ENCODE data around the gene COL24A1. TPM values are rescaled to one million over a fixed set of nuclear protein-coding genes. Genes with fewer than 3 reads are reported as not detected.

The COL24A1 gene
- total RNA-seq, 1 experiment from 2014 or later: 0.07 TPM

DNA sequence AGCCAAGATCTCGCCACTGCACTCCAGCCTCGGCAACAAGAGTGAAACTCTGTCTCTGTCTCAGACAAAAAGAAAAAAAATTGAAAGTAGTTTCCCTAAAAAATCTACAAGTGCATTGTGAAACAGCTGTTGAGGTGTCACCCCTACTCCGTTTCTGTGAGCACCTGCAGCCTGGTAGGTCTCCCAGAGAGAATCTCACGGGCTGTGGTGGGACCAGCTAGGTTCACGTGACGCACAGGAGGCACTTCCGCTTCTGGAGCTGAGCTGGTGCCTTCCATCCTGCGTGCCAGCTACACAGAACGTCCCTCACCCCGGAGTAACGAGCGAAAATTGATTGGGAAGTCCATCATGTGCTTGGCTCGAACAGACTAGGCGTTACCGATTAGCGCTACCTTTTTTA lies 66.8 kb downstream of the COL24A1 start:
- Histone ChIP-seq H3K9ac (ENCODE audit: low read length) (no peak overlapping the region), H3K4me3 (ENCODE audit: low read length) (no peak overlapping the region), H4K20me1 (ENCODE audit: low read length) (no peaks in the 10 kb centered on the region), H3K9me3 (ENCODE audit: low read length) (no peaks in the 10 kb centered on the region), H3K9me2 (replicated peaks; ENCODE audit: low read length) (no peaks in the 10 kb centered on the region), H3K4me2 (ENCODE audit: low read length) (peak overlapping the region; percentile 26; the same call in 1 of the 2 replicates), H3K27ac (ENCODE audit: low read length) (no peak overlapping the region), H3K79me2 (ENCODE audit: low read length) (no peaks in the 10 kb centered on the region), H2AFZ (ENCODE audit: low read length) (no peak overlapping the region), H3K4me1 (ENCODE audit: insufficient read depth, low read length) (no peaks in the 10 kb centered on the region), H3K36me3 (ENCODE audit: low read depth, low read length) (no peaks in the 10 kb centered on the region), H3F3A (ENCODE audit: low read length, unreplicated experiment) (no peaks in the 10 kb centered on the region), H3K27me3 (ENCODE audit: low read length) (peaks cover 8% of the 10 kb centered on the region; the same call in 1 of the 2 replicates)
- ChIA-PET POLR2A (ENCODE audit: unreplicated experiment) (no interaction called here), CTCF (no interaction called here)
- no TSS peak for BruUV-seq (replicated peaks)
- intact Hi-C loops (cut with micrococcal nuclease): no loop called here
- DNase-seq: no peak
- no peak for ATAC-seq
- TF ChIP-seq, protein P1, sequence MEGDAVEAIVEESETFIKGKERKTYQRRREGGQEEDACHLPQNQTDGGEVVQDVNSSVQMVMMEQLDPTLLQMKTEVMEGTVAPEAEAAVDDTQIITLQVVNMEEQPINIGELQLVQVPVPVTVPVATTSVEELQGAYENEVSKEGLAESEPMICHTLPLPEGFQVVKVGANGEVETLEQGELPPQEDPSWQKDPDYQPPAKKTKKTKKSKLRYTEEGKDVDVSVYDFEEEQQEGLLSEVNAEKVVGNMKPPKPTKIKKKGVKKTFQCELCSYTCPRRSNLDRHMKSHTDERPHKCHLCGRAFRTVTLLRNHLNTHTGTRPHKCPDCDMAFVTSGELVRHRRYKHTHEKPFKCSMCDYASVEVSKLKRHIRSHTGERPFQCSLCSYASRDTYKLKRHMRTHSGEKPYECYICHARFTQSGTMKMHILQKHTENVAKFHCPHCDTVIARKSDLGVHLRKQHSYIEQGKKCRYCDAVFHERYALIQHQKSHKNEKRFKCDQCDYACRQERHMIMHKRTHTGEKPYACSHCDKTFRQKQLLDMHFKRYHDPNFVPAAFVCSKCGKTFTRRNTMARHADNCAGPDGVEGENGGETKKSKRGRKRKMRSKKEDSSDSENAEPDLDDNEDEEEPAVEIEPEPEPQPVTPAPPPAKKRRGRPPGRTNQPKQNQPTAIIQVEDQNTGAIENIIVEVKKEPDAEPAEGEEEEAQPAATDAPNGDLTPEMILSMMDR (conservative IDR thresholded peaks at IDR 0.05; ENCODE audit: low read depth, low read length): no peak
- no peak for TF ChIP-seq EZH2phosphoT487 (IDR thresholded peaks at IDR 0.05; ENCODE audit: borderline replicate concordance, low read length)

DNA sequence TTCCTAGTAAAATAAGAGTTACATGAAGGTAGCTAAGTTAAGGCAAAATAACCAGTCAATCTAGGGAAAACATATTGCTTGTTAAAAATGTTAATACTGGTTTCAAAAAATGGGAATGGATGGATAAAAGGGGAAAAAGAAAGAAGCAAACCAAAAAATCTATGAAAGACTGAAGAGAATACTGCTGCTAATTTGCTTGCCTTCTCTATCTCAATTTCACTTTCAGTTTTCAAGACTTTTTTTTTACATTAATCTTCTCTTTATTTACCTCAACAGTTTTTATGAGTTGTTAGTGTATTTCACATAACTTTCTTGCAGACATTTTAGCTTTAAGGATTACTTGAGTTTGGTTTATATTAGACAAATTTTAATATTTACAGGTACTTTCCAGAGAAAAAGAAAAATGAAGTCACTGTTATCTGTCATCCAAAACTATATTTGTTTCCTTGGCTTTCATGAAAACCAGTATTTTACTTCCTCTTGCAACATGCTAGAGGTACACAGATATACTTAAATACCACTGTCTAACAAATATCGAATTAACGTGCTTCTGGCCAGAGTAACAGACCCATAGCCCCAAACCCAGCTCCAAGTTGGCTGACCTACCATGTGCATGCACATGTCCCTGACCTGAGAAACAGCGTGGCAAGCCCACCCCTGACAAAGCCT lies 70.7 kb downstream of the COL24A1 start:
- no peak overlapping the region for H3K4me3 ChIP-seq (ENCODE audit: low read length)
- ATAC-seq (no peak), DNase-seq (no peak)
- no peaks in the 10 kb centered on the region for H3K9me3 ChIP-seq (ENCODE audit: low read length)
- TF ChIP-seq EZH2 (IDR thresholded peaks at IDR 0.05; ENCODE audit: low read length, unreplicated experiment): no peak
- no peak for TF ChIP-seq EZH2phosphoT487 (IDR thresholded peaks at IDR 0.05; ENCODE audit: borderline replicate concordance, low read length)
- TF ChIP-seq, protein P1 (conservative IDR thresholded peaks at IDR 0.05; ENCODE audit: low read depth, low read length): no peak
- ChIA-PET CTCF (interaction anchor here (0.6 kb wide), 1 partner anchor 112 kb away, joined by 7 read pairs; no protein-coding TSS in a partner anchor), POLR2A (ENCODE audit: unreplicated experiment) (no interaction called here)
- no TSS peak for BruUV-seq (replicated peaks)
- peaks cover 13% of the 10 kb centered on the region; the same call in 1 of the 2 replicates for H3K27me3 ChIP-seq (ENCODE audit: low read length)
- no peaks in the 10 kb centered on the region for H3K36me3 ChIP-seq (ENCODE audit: low read depth, low read length)
- no peak overlapping the region for H2AFZ ChIP-seq (ENCODE audit: low read length)
- H3K79me2 ChIP-seq (ENCODE audit: low read length): no peaks in the 10 kb centered on the region
- H4K20me1 ChIP-seq (ENCODE audit: low read length): no peaks in the 10 kb centered on the region
- intact Hi-C loops (cut with micrococcal nuclease): no loop called here
- no peak overlapping the region for H3K4me2 ChIP-seq (ENCODE audit: low read length)
- no peak overlapping the region for H3K9ac ChIP-seq (ENCODE audit: low read length)
- H3F3A ChIP-seq (ENCODE audit: low read length, unreplicated experiment): no peaks in the 10 kb centered on the region
- no peaks in the 10 kb centered on the region for H3K4me1 ChIP-seq (ENCODE audit: insufficient read depth, low read length)
- H3K9me2 ChIP-seq (replicated peaks; ENCODE audit: low read length): no peaks in the 10 kb centered on the region
- H3K27ac ChIP-seq (ENCODE audit: low read length): no peak overlapping the region

DNA sequence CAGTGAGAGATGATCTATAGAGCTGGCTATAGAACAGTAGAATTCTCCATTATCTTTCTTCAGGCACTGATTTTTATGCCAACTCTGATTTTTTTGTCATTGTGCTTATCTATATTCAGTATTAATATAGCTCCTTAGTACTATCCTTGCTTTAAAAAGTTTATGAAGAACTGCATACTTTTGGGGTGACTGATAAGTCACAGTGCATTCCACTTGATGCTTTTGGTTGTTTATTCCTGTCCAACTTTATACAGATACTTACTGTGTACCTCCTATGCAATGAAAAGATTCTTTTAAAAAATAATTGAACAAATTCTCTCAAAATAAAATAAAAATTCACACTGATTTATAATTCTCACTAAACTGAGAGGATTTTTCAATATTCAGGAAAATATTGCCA lies 71.6 kb downstream of the COL24A1 start:
- DNase-seq: no peak
- Histone ChIP-seq H3K9me2 (replicated peaks; ENCODE audit: low read length) (no peaks in the 10 kb centered on the region), H2AFZ (ENCODE audit: low read length) (no peak overlapping the region), H4K20me1 (ENCODE audit: low read length) (no peaks in the 10 kb centered on the region), H3K9me3 (ENCODE audit: low read length) (no peaks in the 10 kb centered on the region), H3K4me2 (ENCODE audit: low read length) (no peak overlapping the region), H3K9ac (ENCODE audit: low read length) (no peak overlapping the region), H3K27ac (ENCODE audit: low read length) (no peak overlapping the region), H3K4me3 (ENCODE audit: low read length) (no peak overlapping the region), H3K36me3 (ENCODE audit: low read depth, low read length) (no peaks in the 10 kb centered on the region), H3K4me1 (ENCODE audit: insufficient read depth, low read length) (no peaks in the 10 kb centered on the region), H3K79me2 (ENCODE audit: low read length) (no peaks in the 10 kb centered on the region), H3F3A (ENCODE audit: low read length, unreplicated experiment) (no peaks in the 10 kb centered on the region), H3K27me3 (ENCODE audit: low read length) (peaks cover 13% of the 10 kb centered on the region; the same call in 1 of the 2 replicates)
- ChIA-PET CTCF (no interaction called here), POLR2A (ENCODE audit: unreplicated experiment) (no interaction called here)
- intact Hi-C loops (cut with micrococcal nuclease): no loop called here
- no TSS peak for BruUV-seq (replicated peaks)
- TF ChIP-seq EZH2phosphoT487 (IDR thresholded peaks at IDR 0.05; ENCODE audit: borderline replicate concordance, low read length): no peak
- TF ChIP-seq EZH2 (IDR thresholded peaks at IDR 0.05; ENCODE audit: low read length, unreplicated experiment): no peak
- TF ChIP-seq, protein P1 (conservative IDR thresholded peaks at IDR 0.05; ENCODE audit: low read depth, low read length): no peak
- ATAC-seq: no peak
